ENCODE measurements around the gene CDH20. TPM values are rescaled to one million over a fixed set of nuclear protein-coding genes. Genes with fewer than 3 reads are reported as not detected.

The CDH20 gene
- total RNA-seq, 1 experiment from 2014 or later, result not detected

DNA sequence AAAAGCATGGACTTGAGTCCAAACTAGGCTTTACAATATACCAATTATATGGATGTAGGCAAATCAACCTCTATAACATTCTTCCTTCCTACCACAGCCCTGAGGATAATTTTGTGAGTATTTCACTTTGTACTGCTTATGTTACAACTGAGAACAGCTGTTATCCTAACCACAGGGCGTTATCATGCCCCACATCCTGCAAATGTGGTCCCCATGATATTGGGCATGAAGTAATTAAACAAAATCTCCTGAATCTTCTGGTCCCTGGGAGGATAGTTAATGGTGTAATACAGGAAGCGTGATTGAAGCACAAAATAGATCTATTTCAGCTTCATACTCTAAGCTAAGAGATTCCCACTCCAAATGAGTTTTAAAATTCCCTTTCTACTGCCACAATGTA lies 223.6 kb downstream of the CDH20 start:
- H3K36me3 ChIP-seq (ENCODE audit: control insufficient read depth, insufficient read depth, low read length), result no peaks in the 10 kb centered on the region
- in situ Hi-C loops (cut with HindIII; ENCODE audit: low pct_unique_long_range_greater_than_20kb, low sequenced_read_pairs), result no loop called here
- no peak for TF ChIP-seq SIN3A (IDR thresholded peaks at IDR 0.05; ENCODE audit: borderline replicate concordance, insufficient read depth, low read depth, low read length)
- TF ChIP-seq POLR2AphosphoS5 (IDR thresholded peaks at IDR 0.05; ENCODE audit: low read depth, low read length), result no peak
- no peak for TF ChIP-seq TCF7L2 (IDR thresholded peaks at IDR 0.05; ENCODE audit: low read depth, low read length)
- TF ChIP-seq, protein P1, sequence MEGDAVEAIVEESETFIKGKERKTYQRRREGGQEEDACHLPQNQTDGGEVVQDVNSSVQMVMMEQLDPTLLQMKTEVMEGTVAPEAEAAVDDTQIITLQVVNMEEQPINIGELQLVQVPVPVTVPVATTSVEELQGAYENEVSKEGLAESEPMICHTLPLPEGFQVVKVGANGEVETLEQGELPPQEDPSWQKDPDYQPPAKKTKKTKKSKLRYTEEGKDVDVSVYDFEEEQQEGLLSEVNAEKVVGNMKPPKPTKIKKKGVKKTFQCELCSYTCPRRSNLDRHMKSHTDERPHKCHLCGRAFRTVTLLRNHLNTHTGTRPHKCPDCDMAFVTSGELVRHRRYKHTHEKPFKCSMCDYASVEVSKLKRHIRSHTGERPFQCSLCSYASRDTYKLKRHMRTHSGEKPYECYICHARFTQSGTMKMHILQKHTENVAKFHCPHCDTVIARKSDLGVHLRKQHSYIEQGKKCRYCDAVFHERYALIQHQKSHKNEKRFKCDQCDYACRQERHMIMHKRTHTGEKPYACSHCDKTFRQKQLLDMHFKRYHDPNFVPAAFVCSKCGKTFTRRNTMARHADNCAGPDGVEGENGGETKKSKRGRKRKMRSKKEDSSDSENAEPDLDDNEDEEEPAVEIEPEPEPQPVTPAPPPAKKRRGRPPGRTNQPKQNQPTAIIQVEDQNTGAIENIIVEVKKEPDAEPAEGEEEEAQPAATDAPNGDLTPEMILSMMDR (IDR thresholded peaks at IDR 0.05), result no peak
- TF ChIP-seq, protein P2, sequence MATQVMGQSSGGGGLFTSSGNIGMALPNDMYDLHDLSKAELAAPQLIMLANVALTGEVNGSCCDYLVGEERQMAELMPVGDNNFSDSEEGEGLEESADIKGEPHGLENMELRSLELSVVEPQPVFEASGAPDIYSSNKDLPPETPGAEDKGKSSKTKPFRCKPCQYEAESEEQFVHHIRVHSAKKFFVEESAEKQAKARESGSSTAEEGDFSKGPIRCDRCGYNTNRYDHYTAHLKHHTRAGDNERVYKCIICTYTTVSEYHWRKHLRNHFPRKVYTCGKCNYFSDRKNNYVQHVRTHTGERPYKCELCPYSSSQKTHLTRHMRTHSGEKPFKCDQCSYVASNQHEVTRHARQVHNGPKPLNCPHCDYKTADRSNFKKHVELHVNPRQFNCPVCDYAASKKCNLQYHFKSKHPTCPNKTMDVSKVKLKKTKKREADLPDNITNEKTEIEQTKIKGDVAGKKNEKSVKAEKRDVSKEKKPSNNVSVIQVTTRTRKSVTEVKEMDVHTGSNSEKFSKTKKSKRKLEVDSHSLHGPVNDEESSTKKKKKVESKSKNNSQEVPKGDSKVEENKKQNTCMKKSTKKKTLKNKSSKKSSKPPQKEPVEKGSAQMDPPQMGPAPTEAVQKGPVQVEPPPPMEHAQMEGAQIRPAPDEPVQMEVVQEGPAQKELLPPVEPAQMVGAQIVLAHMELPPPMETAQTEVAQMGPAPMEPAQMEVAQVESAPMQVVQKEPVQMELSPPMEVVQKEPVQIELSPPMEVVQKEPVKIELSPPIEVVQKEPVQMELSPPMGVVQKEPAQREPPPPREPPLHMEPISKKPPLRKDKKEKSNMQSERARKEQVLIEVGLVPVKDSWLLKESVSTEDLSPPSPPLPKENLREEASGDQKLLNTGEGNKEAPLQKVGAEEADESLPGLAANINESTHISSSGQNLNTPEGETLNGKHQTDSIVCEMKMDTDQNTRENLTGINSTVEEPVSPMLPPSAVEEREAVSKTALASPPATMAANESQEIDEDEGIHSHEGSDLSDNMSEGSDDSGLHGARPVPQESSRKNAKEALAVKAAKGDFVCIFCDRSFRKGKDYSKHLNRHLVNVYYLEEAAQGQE (IDR thresholded peaks at IDR 0.05; ENCODE audit: insufficient read depth in 1 of 2, low read depth in 2 of 2, low read length in 1 of 2), result no peak
- no peaks in the 10 kb centered on the region for H3K27me3 ChIP-seq (ENCODE audit: control insufficient read depth, insufficient read depth, low read length)
- no peaks in the 10 kb centered on the region for H3K9me3 ChIP-seq (ENCODE audit: control insufficient read depth, insufficient read depth, low read depth, low read length)
- no TSS peak for BruUV-seq (replicated peaks)
- no peak overlapping the region for H3K4me3 ChIP-seq (ENCODE audit: low read depth in 2 of 2, low read length in 2 of 2)
- H3K27ac ChIP-seq (ENCODE audit: low read length), result no peak overlapping the region
- DNase-seq (ENCODE audit: low read depth, low spot score) (no peak), ATAC-seq (no peak)
- H3K4me1 ChIP-seq (ENCODE audit: control insufficient read depth, insufficient read depth, low read length), result no peaks in the 10 kb centered on the region
- ChIA-PET POLR2A (no interaction called here), CTCF (no interaction called here)
- intact Hi-C loops (cut with micrococcal nuclease; ENCODE audit: unreplicated experiment), result no loop called here

DNA sequence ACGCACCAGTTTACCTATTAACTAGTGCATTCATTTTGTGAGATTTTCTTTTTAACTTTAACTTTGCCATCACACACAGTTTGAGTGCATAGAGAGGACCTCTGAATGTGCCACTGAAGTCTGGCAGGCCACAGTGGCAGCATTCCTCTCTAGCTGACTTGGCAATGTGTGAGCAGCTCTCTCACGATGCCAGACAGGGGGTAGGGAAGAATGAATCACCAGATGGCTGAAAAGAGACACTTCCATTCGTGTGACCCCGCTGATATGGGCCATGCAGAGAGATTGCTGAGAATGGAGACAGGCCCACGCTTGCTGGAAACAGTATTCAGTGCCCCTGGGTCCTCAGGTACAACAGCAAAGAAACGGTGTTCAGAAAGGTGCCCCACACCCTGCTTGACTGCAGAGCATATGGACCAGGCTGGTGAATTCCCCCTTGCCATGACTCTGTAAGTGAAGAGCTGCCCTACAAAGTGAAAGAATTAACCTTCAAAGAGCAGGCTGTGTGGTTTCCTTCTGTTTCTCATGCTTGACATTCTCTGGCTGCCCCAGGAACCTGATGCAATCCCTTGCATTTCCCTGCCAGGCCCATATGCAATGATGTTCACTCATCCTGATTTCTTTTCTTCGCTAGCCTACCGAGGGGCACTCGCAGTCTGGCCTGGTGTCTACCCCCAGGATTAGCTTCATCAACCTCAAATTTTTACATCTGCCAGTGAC lies 236.1 kb downstream of the CDH20 start:
- BruUV-seq (replicated peaks), result no TSS peak
- Histone ChIP-seq H3K27me3 (ENCODE audit: control insufficient read depth, insufficient read depth, low read length) (no peaks in the 10 kb centered on the region), H3K9me3 (ENCODE audit: control insufficient read depth, insufficient read depth, low read depth, low read length) (no peaks in the 10 kb centered on the region), H3K27ac (ENCODE audit: low read length) (no peak overlapping the region), H3K36me3 (ENCODE audit: control insufficient read depth, insufficient read depth, low read length) (no peaks in the 10 kb centered on the region), H3K4me1 (ENCODE audit: control insufficient read depth, insufficient read depth, low read length) (no peaks in the 10 kb centered on the region), H3K4me3 (ENCODE audit: low read depth in 2 of 2, low read length in 2 of 2) (no peak overlapping the region)
- ATAC-seq, result no peak
- CTCF ChIA-PET, result no interaction called here
- in situ Hi-C loops (cut with HindIII; ENCODE audit: low pct_unique_long_range_greater_than_20kb, low sequenced_read_pairs) (no loop called here), intact Hi-C loops (cut with micrococcal nuclease; ENCODE audit: unreplicated experiment) (no loop called here)
- no peak for DNase-seq (ENCODE audit: low read depth, low spot score)
- TF ChIP-seq POLR2AphosphoS5 (IDR thresholded peaks at IDR 0.05; ENCODE audit: low read depth, low read length), result no peak
- TF ChIP-seq, protein P1 (IDR thresholded peaks at IDR 0.05), result no peak
- no peak for TF ChIP-seq SIN3A (IDR thresholded peaks at IDR 0.05; ENCODE audit: borderline replicate concordance, insufficient read depth, low read depth, low read length)
- TF ChIP-seq TCF7L2 (IDR thresholded peaks at IDR 0.05; ENCODE audit: low read depth, low read length), result no peak
- TF ChIP-seq, protein P2 (IDR thresholded peaks at IDR 0.05; ENCODE audit: insufficient read depth in 1 of 2, low read depth in 2 of 2, low read length in 1 of 2), result no peak
- POLR2A ChIA-PET, result no interaction called here

Data from Panc1 (cell line).